DOHH2 (cell line): ENCODE measurements around the gene QKI.
"Not testable (repeated sequence)": the region's sequence is repeated elsewhere in the genome, so short reads cannot be mapped to it uniquely, and the experiment has no call there.

Experiments used
- CTCF ChIP-seq: fragments of 200-600 bp; sonication (generic); IDR thresholded peaks from one replicate; pipeline ENCODE4 v1.5.1; 2014; ENCODE audit warnings: antibody characterized with exemption, mild to moderate bottlenecking, low read depth, low read length; ENCODE audit not compliant: poor library complexity, severe bottlenecking
- EZH2phosphoT487 ChIP-seq: fragments of 200-600 bp; sonication (generic); IDR thresholded peaks from 2 replicates; pipeline ENCODE4 v1.6.1; 2017; ENCODE audit warnings: borderline replicate concordance, mild to moderate bottlenecking, antibody characterized with exemption, low read length, moderate library complexity, mixed read lengths

- TF ChIP-seq CTCF, EZH2phosphoT487: not testable (repeated sequence)
Measured at GRCh38 chr6:163383396-163383795, 31.1 kb upstream of the QKI start.
